Endothelial cell of umbilical vein (primary cell): ENCODE measurements around the gene EHBP1L1.

ENCODE experiments used
- EZH2 ChIP-seq: IDR thresholded peaks from 2 replicates; pipeline ENCODE4 v1.6.1; 2012; ENCODE audit warnings: borderline replicate concordance, low read depth, mild to moderate bottlenecking, moderate library complexity, low read length, inconsistent platforms; ENCODE audit not compliant: severe bottlenecking
- POLR2A ChIP-seq: IDR thresholded peaks from 2 replicates; pipeline ENCODE4 v1.6.1; 2012; ENCODE audit warnings: low read depth, mild to moderate bottlenecking, control low read depth, low read length
- POLR2AphosphoS5 ChIP-seq: IDR thresholded peaks from 2 replicates; pipeline ENCODE4 v1.6.1; 2012; ENCODE audit warnings: low read depth, mild to moderate bottlenecking, control low read depth, low read length, moderate library complexity; ENCODE audit not compliant: insufficient read depth
- TF ChIP-seq, protein P1 (sequence below), 2 donors: IDR thresholded peaks; 1 replicate in 1 of 2; 2 replicates in 1 of 2; pipeline ENCODE4 v1.5.1; 2011; ENCODE audit warnings: low read length in 2 of 2, mild to moderate bottlenecking in 2 of 2, moderate library complexity in 2 of 2, control low read depth in 1 of 2, inconsistent platforms in 1 of 2, low read depth in 1 of 2; ENCODE audit not compliant: insufficient read depth in 1 of 2; ENCODE audit errors: extremely low read depth in 1 of 2
- TF ChIP-seq, protein P2 (sequence below): IDR thresholded peaks from 2 replicates; pipeline ENCODE4 v1.6.1; 2011; ENCODE audit not compliant: insufficient read depth, insufficient read length

DNA sequence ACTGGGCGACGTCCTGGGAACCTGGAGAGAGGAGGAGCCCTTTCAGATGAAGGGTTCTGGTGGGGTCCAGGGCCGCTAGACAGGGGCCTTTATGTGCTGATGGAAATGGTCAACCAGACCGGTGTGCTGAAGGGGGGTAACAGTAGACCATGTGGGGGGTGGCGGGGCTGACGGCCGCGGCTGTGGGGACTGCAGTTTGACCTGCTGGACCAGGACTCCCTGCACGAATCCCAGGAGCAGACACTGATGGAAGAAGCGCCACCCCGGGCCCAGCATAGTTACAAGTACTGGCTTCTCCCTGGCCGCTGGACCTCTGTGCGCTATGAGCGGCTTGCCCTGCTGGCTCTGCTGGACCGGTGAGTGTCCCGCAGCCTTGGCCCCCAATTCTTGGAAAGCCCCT, 46.2 kb downstream of the EHBP1L1 start:
- TF ChIP-seq EZH2 (no peak), POLR2AphosphoS5 (peak; percentile 21), POLR2A (no peak)
- TF ChIP-seq, protein P1, sequence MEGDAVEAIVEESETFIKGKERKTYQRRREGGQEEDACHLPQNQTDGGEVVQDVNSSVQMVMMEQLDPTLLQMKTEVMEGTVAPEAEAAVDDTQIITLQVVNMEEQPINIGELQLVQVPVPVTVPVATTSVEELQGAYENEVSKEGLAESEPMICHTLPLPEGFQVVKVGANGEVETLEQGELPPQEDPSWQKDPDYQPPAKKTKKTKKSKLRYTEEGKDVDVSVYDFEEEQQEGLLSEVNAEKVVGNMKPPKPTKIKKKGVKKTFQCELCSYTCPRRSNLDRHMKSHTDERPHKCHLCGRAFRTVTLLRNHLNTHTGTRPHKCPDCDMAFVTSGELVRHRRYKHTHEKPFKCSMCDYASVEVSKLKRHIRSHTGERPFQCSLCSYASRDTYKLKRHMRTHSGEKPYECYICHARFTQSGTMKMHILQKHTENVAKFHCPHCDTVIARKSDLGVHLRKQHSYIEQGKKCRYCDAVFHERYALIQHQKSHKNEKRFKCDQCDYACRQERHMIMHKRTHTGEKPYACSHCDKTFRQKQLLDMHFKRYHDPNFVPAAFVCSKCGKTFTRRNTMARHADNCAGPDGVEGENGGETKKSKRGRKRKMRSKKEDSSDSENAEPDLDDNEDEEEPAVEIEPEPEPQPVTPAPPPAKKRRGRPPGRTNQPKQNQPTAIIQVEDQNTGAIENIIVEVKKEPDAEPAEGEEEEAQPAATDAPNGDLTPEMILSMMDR (IDR thresholded peaks at IDR 0.05; ENCODE audit: extremely low read depth in 1 of 2, insufficient read depth in 1 of 2, low read depth in 1 of 2, low read length in 2 of 2) = no peak
- TF ChIP-seq, protein P2, sequence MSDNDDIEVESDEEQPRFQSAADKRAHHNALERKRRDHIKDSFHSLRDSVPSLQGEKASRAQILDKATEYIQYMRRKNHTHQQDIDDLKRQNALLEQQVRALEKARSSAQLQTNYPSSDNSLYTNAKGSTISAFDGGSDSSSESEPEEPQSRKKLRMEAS = no peak
